Mesodermal cell (in vitro differentiated cells): Measurements from ENCODE around the gene CREBL2.
"Not testable (repeated sequence)": the region's sequence is repeated elsewhere in the genome, so short reads cannot be mapped to it uniquely, and the experiment has no call there.

ENCODE experiments used
- H3K27ac ChIP-seq: 2 replicates; pipeline ENCODE4 v1.7.0; 2013; ENCODE audit warnings: mild to moderate bottlenecking, low read depth, low read length, moderate library complexity; ENCODE audit not compliant: severe bottlenecking
- H3K36me3 ChIP-seq: 2 replicates; pipeline ENCODE4 v1.7.1; 2013; ENCODE audit warnings: mild to moderate bottlenecking, low read length, moderate library complexity; ENCODE audit not compliant: control insufficient read depth, insufficient read depth
- H3K4me1 ChIP-seq: one replicate; pipeline ENCODE4 v1.7.1; 2013; ENCODE audit warnings: mild to moderate bottlenecking, low read length; ENCODE audit not compliant: insufficient read depth, control insufficient read depth, poor library complexity, severe bottlenecking
- H3K4me3 ChIP-seq: 2 replicates; pipeline ENCODE4 v1.7.0; 2013; ENCODE audit warnings: low read length, control low read depth, mild to moderate bottlenecking; ENCODE audit not compliant: insufficient read depth, poor library complexity, severe bottlenecking; ENCODE audit errors: extremely low read depth
- H3K9me3 ChIP-seq: 2 replicates; pipeline ENCODE4 v1.7.1; 2013; ENCODE audit warnings: mild to moderate bottlenecking, low read length, moderate library complexity; ENCODE audit not compliant: control insufficient read depth
- WGBS, 2 experiments: methylation state at CpG; one replicate each; pipeline ENCODE4 v1.1.5; 2013; ENCODE audit warnings: missing lambda C conversion rate in 2 of 2; ENCODE audit not compliant: insufficient coverage in 2 of 2; 5-methylcytosine and 5-hydroxymethylcytosine counted together

Gene CREBL2

DNA sequence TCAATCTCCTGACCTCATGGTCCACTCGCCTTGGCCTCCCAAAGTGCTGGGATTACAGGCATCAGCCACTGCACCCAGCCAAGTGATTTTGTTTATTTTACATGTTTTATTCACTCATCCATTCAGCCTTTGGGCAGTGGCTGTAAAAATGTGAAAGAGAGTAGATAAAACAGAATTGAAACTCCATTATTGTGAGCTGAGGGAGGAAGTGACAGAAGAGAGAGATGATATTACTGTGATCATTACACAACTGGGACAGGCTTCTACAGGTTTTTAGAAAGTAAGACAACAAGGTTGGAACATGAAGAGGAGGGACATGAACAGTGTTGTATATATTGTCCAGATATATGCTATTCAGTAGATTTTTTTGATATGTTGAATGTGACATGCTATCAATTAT, 25.0 kb downstream of the CREBL2 start:
- Histone ChIP-seq H3K9me3 (no peaks in the 10 kb centered on the region), H3K4me3 (no peak overlapping the region), H3K36me3 (peaks cover 46% of the 10 kb centered on the region), H3K27ac (no peak overlapping the region), H3K4me1 (no peaks in the 10 kb centered on the region)
- WGBS, 2 experiments: 67% methylated on average over 1 of the region's 1 CpG; no CpG with 5 or more reads in 1 of the 2 experiments

- peaks cover 62% of the 10 kb centered on the region for H3K36me3 ChIP-seq
- H3K4me1 ChIP-seq, H3K27ac ChIP-seq, H3K4me3 ChIP-seq, H3K9me3 ChIP-seq: not testable (repeated sequence)
- 93 to 94% methylated on average over 2 to 3 of the region's 4 CpGs for WGBS, 2 experiments
These were observed 28.3 kb downstream of the CREBL2 start for GRCh38 chr12:12639995-12640394.

DNA sequence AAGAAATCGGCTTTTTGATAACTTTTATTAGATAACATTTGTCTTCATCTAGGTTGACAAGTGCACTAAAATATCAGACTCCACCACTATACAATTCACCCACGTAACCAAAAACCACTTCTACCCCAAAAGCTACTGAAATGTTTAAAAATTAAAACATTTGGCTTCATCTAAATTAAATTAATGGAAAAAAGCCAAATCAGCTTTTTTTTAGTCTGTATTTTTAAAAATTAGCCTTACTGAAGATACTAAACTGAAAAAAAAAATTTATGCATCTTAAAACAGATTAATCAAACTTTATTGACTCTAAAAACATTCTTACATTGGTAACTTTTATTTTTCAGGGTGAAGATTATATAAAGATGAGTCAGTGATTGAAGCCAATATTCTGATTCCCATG, 30.0 kb downstream of the CREBL2 start:
- H3K4me1 ChIP-seq: no peaks in the 10 kb centered on the region
- H3K36me3 ChIP-seq: peaks cover 51% of the 10 kb centered on the region
- H3K9me3 ChIP-seq: no peaks in the 10 kb centered on the region
- no peak overlapping the region for H3K27ac ChIP-seq
- WGBS, 2 experiments: no CpG with 5 or more reads among the region's 2 CpGs
- no peak overlapping the region for H3K4me3 ChIP-seq

DNA sequence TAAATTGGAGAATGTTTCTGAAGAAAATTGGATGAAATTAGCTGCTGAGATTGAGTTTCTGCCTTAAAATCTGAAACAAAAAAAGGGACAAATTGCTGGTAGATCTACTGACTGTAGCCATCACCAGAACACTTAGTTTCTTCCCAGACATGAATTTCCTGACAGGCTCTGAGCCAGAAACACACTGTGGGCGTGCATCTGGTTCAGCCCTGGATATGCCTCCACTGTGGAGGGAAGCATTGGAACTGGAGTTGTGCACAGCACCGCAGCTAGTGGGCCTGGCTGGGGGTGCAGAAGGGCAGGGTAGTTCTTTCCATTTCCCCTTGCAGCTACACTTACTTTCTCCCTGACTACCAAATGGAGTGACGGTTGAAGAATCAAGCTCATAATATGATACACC, 31.2 kb downstream of the CREBL2 start:
- H3K9me3 ChIP-seq: peaks cover 9% of the 10 kb centered on the region
- no peak overlapping the region for H3K4me3 ChIP-seq
- H3K4me1 ChIP-seq: no peaks in the 10 kb centered on the region
- peaks cover 38% of the 10 kb centered on the region for H3K36me3 ChIP-seq
- no peak overlapping the region for H3K27ac ChIP-seq
- 92 to 100% methylated on average over 2 of the region's 3 CpGs for WGBS, 2 experiments

- peaks cover 32% of the 10 kb centered on the region for H3K9me3 ChIP-seq
These were observed 33.8 kb downstream of the CREBL2 start for GRCh38 chr12:12645485-12645884.

GRCh38 chr12:12645968-12646367, 34.3 kb downstream of the CREBL2 start:
- Histone ChIP-seq H3K36me3 (peaks cover 19% of the 10 kb centered on the region), H3K9me3 (peaks cover 35% of the 10 kb centered on the region)
- H3K27ac ChIP-seq, H3K4me1 ChIP-seq, H3K4me3 ChIP-seq: not testable (repeated sequence)
- 90 to 100% methylated on average over 5 of the region's 6 CpGs for WGBS, 2 experiments

More at GRCh38 chr12:12645485-12645884, 33.8 kb downstream of the CREBL2 start:
- no peaks in the 10 kb centered on the region for H3K4me1 ChIP-seq
- WGBS, 2 experiments: 90 to 100% methylated on average over 1 to 2 of the region's 3 CpGs
- H3K4me3 ChIP-seq: no peak overlapping the region
- peaks cover 19% of the 10 kb centered on the region for H3K36me3 ChIP-seq
- no peak overlapping the region for H3K27ac ChIP-seq

GRCh38 chr12:12646483-12647072, 34.9 kb downstream of the CREBL2 start:
- H3K9me3 ChIP-seq: peaks cover 35% of the 10 kb centered on the region
- peaks cover 19% of the 10 kb centered on the region for H3K36me3 ChIP-seq
- no peak overlapping the region for H3K4me3 ChIP-seq
- 100% methylated on average over 1 of the region's 1 CpG for WGBS, 2 experiments
- H3K4me1 ChIP-seq: no peaks in the 10 kb centered on the region
- H3K27ac ChIP-seq: no peak overlapping the region

- Histone ChIP-seq H3K36me3 (peaks cover 6% of the 10 kb centered on the region), H3K9me3 (peaks cover 38% of the 10 kb centered on the region), H3K4me3 (no peak overlapping the region), H3K4me1 (no peaks in the 10 kb centered on the region), H3K27ac (no peak overlapping the region)
These were observed 36.6 kb downstream of the CREBL2 start for GRCh38 chr12:12648284-12648683.

DNA sequence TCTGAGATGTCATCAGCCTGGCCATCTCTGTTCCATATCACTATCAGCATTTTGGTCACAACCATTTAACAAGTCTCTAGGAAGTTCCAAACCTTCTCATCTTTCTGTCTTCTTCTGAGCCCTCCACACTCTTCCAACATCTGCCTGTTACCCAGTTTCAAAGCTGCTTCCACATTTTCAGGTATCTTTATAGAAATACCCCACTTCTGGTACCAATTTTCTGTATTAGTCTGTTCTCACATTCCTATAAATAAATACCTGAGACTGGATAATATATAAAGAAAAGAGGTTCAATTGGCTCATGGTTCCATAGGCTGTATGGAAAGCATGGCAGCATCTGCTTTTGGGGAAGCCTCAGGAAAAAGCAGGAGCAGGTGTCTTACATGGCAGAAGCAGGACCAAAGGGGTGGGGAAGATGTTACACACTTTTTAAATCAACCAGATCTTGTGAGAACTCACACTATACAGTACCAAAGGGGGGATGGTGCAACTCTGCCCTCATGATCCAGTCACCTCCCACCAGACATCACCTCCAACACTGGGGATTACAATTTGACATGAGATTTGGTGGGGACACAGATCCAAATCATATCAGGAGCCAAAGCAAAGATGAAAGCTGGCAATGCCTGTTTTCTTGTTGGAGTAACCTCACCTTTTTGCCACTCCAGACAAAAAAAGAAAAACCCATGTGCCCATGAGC, 37.4 kb downstream of the CREBL2 start:
- no peak overlapping the region for H3K4me3 ChIP-seq
- H3K4me1 ChIP-seq: no peaks in the 10 kb centered on the region
- H3K27ac ChIP-seq: no peak overlapping the region
- peaks cover 2% of the 10 kb centered on the region for H3K36me3 ChIP-seq
- peaks cover 38% of the 10 kb centered on the region for H3K9me3 ChIP-seq

GRCh38 chr12:12651752-12652151, 40.1 kb downstream of the CREBL2 start:
- Histone ChIP-seq H3K4me3 (no peak overlapping the region), H3K27ac (no peak overlapping the region), H3K9me3 (peaks cover 38% of the 10 kb centered on the region), H3K36me3 (no peaks in the 10 kb centered on the region), H3K4me1 (peaks cover 2% of the 10 kb centered on the region)

DNA sequence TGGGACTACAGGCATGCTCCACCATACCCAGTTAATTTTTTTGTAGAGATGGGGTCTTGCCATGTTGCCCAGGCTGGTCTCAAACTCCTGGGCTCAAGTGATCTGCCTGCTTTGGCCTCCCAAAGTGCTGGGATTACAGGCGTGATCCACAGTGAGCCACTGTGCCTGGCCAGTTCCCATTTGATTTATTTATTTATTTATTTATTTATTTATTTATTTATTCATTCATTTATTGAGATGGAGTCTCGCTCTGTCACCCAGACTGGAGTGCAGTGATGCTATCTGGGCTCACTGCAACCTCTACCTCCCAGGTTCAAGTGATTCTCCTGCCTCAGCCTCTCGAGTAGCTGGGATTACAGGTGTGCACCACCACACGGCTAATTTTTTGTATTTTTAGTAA, 41.0 kb downstream of the CREBL2 start:
- 100% methylated on average over 1 to 2 of the region's 4 CpGs for WGBS, 2 experiments
- not testable (repeated sequence) for H3K4me3 ChIP-seq, H3K27ac ChIP-seq, H3K36me3 ChIP-seq, H3K4me1 ChIP-seq
- peaks cover 31% of the 10 kb centered on the region for H3K9me3 ChIP-seq
